Caco-2 (cell line): Measurements from ENCODE around the gene HOXC10. TPM values are rescaled to one million over a fixed set of nuclear protein-coding genes. Genes with fewer than 3 reads are reported as not detected.

ENCODE experiments used
- BruUV-seq: library from RNA; stranded (reverse); fragments of 400-500 nt; replicated peaks from 2 replicates; lab custom pipeline; 2021; lab: Mats Ljungman, UMichigan
- CTCF ChIA-PET: fragments of 300-600 bp; sonication (Branson Sonifier 250); formaldehyde crosslinking; loops from one replicate; lab custom pipeline; 2022; ENCODE audit warnings: antibody characterized with exemption; lab: Charles Lee
- POLR2A ChIA-PET: fragments of 300-600 bp; sonication (Branson Sonifier 250); formaldehyde crosslinking; loops from one replicate; lab custom pipeline; 2022; ENCODE audit warnings: antibody characterized with exemption; lab: Charles Lee
- DNase-seq, 2 experiments: peaks; one replicate each; pipeline versions ENCODE4 v3.0.0 to v3.0.0-alpha.2; 2020 to 2022
- H3K27me3 ChIP-seq: replicated peaks from 2 replicates; pipeline ENCODE4 v1.6.0; 2011; ENCODE audit warnings: low read length; ENCODE audit not compliant: control insufficient read depth, insufficient read depth
- H3K36me3 ChIP-seq: 2 replicates; pipeline ENCODE4 v1.5.1; 2011; ENCODE audit warnings: low read length; ENCODE audit not compliant: control insufficient read depth, insufficient read depth
- H3K4me1 ChIP-seq: fragments of 250-450 bp; sonication (Bioruptor Pico); 2 replicates; pipeline ENCODE4 v1.5.1; 2020; ENCODE audit warnings: mild to moderate bottlenecking
- H3K4me3 ChIP-seq: 2 replicates; pipeline ENCODE4 v1.5.1; 2011; ENCODE audit warnings: low read depth, mild to moderate bottlenecking, control low read depth, low read length
- H3K9me3 ChIP-seq: fragments of 250-450 bp; sonication (Bioruptor Pico); 2 replicates; pipeline ENCODE4 v1.5.1; 2020; ENCODE audit warnings: mild to moderate bottlenecking, moderate library complexity
- H3K27ac Mint-ChIP-seq: one replicate; pipeline ENCODE4 v1.8.0; 2022; ENCODE audit warnings: mixed read lengths; ENCODE audit not compliant: unreplicated experiment
- H3K27me3 Mint-ChIP-seq: one replicate; pipeline ENCODE4 v1.8.0; 2022; ENCODE audit warnings: mixed read lengths; ENCODE audit not compliant: insufficient read depth, unreplicated experiment
- H3K36me3 Mint-ChIP-seq: one replicate; pipeline ENCODE4 v1.8.0; 2022; ENCODE audit warnings: mild to moderate bottlenecking, mixed read lengths; ENCODE audit not compliant: insufficient read depth, unreplicated experiment
- H3K4me1 Mint-ChIP-seq: one replicate; pipeline ENCODE4 v1.8.0; 2022; ENCODE audit warnings: low read depth, mixed read lengths; ENCODE audit not compliant: unreplicated experiment
- H3K4me3 Mint-ChIP-seq: one replicate; pipeline ENCODE4 v1.8.0; 2022; ENCODE audit warnings: mild to moderate bottlenecking, moderate library complexity, mixed read lengths; ENCODE audit not compliant: unreplicated experiment
- H3K9me3 Mint-ChIP-seq: one replicate; pipeline ENCODE4 v1.8.0; 2022; ENCODE audit warnings: mixed read lengths; ENCODE audit not compliant: unreplicated experiment
- intact Hi-C: fragments of 100-400 bp; cut with micrococcal nuclease; formaldehyde crosslinking; loops from one replicate; pipeline ENCODE4 v1.10.0; 2022; ENCODE audit not compliant: unreplicated experiment
- total RNA-seq: library from RNA; stranded (reverse); gene quantifications from 2 replicates; pipeline ENCODE4 v1.2.3, GENCODE V29; 2022
- TF ChIP-seq, protein P1 (sequence below), 2 experiments: fragments of 200-600 bp in 1 of 2; IDR thresholded peaks; 1 replicate in 1 of 2; 2 replicates in 1 of 2; pipeline versions ENCODE4 v1.5.1 to v1.8.0; 2011 to 2022; ENCODE audit warnings: antibody characterized with exemption in 1 of 2, control low read depth in 1 of 2, inconsistent platforms in 1 of 2, low read depth in 1 of 2, low read length in 1 of 2, mild to moderate bottlenecking in 1 of 2, moderate library complexity in 1 of 2; ENCODE audit not compliant: insufficient read depth in 1 of 2, severe bottlenecking in 1 of 2, unreplicated experiment in 1 of 2

HOXC10 gene
- total RNA-seq, 1 experiment from 2014 or later = 4.0 TPM

DNA sequence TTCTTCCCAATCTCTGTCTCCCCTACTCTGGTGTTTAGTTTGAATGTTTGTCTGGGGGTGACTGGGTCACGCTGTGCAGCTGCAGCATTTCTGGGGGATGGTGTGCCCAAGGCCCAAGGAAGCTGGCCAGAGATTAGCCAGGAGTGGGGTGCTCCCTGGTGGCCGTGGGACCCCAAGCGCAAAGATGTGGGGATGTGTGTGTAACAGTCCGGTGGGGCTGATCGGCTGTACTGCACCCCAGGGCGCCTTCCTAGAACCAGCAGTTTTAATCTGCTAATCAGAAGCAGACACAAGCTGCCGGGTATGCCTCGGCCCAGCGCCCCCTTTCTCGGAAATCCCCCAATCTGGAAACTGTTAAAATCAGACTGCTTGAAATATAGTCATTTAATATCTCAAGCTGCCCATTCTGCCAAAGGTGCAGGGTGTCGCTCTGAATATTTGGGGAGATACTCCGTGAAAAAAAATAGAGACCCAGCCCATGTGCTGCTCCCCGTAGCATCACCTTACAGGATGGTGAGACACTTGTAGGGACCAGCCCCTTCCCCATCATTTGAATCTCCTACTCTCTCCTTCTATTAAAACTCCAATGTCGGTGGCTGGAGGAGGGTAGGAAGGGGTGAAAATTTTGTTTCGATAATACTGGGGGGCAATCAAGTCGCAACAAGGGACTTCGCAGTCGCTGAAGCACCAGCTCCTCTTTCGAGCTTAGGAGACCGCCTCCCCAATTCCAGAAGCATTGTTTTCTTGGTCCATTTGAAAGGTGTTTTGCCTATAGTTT is 19.3 kb downstream of the HOXC10 start:
- ChIA-PET POLR2A (no interaction called here), CTCF (interaction anchor here (0.6 to 5.3 kb wide), 3 partner anchors 19 to 215 kb away, joined by 6 to 80 read pairs (median 10); partner anchors contain the start of gene HOXC10)
- H3K4me1 Mint-ChIP-seq = peaks cover 7% of the 10 kb centered on the region
- H3K9me3 Mint-ChIP-seq = no peaks in the 10 kb centered on the region
- Histone ChIP-seq H3K9me3 (no peaks in the 10 kb centered on the region), H3K36me3 (no peaks in the 10 kb centered on the region), H3K4me1 (peaks cover 27% of the 10 kb centered on the region), H3K27me3 (no peaks in the 10 kb centered on the region), H3K4me3 (no peak overlapping the region)
- H3K36me3 Mint-ChIP-seq = peaks cover 3% of the 10 kb centered on the region
- no peaks in the 10 kb centered on the region for H3K27me3 Mint-ChIP-seq
- no peak overlapping the region for H3K4me3 Mint-ChIP-seq
- intact Hi-C loops = no loop called here
- H3K27ac Mint-ChIP-seq = no peak overlapping the region
- TF ChIP-seq, protein P1, sequence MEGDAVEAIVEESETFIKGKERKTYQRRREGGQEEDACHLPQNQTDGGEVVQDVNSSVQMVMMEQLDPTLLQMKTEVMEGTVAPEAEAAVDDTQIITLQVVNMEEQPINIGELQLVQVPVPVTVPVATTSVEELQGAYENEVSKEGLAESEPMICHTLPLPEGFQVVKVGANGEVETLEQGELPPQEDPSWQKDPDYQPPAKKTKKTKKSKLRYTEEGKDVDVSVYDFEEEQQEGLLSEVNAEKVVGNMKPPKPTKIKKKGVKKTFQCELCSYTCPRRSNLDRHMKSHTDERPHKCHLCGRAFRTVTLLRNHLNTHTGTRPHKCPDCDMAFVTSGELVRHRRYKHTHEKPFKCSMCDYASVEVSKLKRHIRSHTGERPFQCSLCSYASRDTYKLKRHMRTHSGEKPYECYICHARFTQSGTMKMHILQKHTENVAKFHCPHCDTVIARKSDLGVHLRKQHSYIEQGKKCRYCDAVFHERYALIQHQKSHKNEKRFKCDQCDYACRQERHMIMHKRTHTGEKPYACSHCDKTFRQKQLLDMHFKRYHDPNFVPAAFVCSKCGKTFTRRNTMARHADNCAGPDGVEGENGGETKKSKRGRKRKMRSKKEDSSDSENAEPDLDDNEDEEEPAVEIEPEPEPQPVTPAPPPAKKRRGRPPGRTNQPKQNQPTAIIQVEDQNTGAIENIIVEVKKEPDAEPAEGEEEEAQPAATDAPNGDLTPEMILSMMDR (IDR thresholded peaks at IDR 0.05; ENCODE audit: insufficient read depth in 1 of 2, low read depth in 1 of 2, low read length in 1 of 2, severe bottlenecking in 1 of 2, unreplicated experiment in 1 of 2) = peak in 1 of 2 experiments; percentile 37
- BruUV-seq = no TSS peak
- no peak for DNase-seq

DNA sequence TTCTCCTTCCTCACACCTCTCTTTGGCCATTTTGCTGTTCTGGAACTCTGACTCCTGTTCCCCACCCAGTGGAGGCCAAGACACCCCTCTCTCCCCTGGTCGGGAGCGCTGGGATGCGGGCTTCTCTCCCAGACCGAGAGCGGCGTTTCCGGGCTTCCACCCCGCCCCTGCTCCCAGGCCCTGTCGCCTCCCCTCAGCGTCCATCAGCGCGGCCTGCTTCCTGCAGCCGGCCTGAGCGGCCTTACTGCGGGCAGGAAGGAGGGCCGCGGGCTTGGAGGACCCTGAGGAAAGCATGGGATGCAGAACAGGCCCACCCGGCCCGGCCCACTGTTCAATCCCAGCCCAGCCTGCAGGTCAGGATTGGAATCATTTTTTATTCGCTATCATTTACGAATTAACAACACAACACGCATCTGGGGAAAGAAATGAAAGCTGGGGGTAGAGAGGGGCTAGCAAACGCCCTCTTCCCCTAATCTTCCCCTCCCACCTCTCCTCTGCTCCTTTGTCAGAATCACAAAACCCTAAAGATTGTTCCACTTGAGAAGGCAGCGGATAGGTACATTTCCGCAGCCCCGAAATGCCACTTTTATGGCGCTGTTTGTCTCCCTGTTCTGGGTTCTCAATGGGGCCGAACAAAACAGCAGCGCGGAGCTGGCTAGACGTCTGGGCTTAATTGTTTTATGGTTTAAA is 20.0 kb downstream of the HOXC10 start:
- Mint-ChIP-seq H3K9me3 (no peaks in the 10 kb centered on the region), H3K27ac (no peak overlapping the region), H3K36me3 (peaks cover 6% of the 10 kb centered on the region), H3K4me1 (peaks cover 7% of the 10 kb centered on the region), H3K27me3 (no peaks in the 10 kb centered on the region), H3K4me3 (peak overlapping the region; percentile 87)
- Histone ChIP-seq H3K4me1 (peaks cover 32% of the 10 kb centered on the region), H3K4me3 (no peak overlapping the region; the same call in 1 of the 2 replicates), H3K27me3 (no peaks in the 10 kb centered on the region), H3K36me3 (no peaks in the 10 kb centered on the region), H3K9me3 (no peaks in the 10 kb centered on the region)
- BruUV-seq = no TSS peak
- POLR2A ChIA-PET = no interaction called here
- CTCF ChIA-PET = interaction anchor here (0.7 to 5.3 kb wide), 6 partner anchors 10 to 203 kb away, joined by 3 to 80 read pairs (median 6); partner anchors contain the start of gene HOXC6
- intact Hi-C loops = no loop called here
- TF ChIP-seq, protein P1 (IDR thresholded peaks at IDR 0.05; ENCODE audit: insufficient read depth in 1 of 2, low read depth in 1 of 2, low read length in 1 of 2, severe bottlenecking in 1 of 2, unreplicated experiment in 1 of 2) = no peak
- DNase-seq = no peak

DNA sequence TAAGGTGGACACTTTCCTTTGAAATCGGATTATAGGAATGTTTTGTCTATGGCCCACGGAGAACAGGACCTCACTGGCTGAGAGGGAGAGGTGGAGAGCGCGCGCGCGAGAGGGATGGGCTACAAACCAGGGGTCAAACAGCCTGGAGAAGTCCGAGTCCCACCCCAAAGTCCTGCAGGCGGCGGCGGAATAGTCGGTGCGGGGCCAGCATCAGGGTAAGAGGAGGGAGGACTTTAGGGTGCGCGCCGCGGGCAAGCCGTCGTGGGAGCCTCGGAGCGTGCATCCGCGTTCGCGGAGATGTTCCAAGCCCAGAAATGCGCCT is 20.5 kb downstream of the HOXC10 start:
- no peaks in the 10 kb centered on the region for H3K27me3 Mint-ChIP-seq
- intact Hi-C loops = no loop called here
- BruUV-seq = no TSS peak
- H3K36me3 ChIP-seq = no peaks in the 10 kb centered on the region
- H3K4me3 Mint-ChIP-seq = peak overlapping the region; percentile 87
- H3K9me3 Mint-ChIP-seq = no peaks in the 10 kb centered on the region
- H3K27ac Mint-ChIP-seq = no peak overlapping the region
- POLR2A ChIA-PET = interaction anchor here (0.5 to 2.1 kb wide), 3 partner anchors 12 to 196 kb away, joined by 4 to 25 read pairs (median 6); no protein-coding TSS in a partner anchor
- H3K4me1 ChIP-seq = peaks cover 36% of the 10 kb centered on the region
- peak overlapping the region; percentile 23 for H3K4me3 ChIP-seq
- H3K4me1 Mint-ChIP-seq = peaks cover 7% of the 10 kb centered on the region
- no peaks in the 10 kb centered on the region for H3K9me3 ChIP-seq
- CTCF ChIA-PET = interaction anchor here (0.6 to 5.3 kb wide), 20 partner anchors 8 to 320 kb away, joined by 3 to 84 read pairs (median 4); partner anchors contain the start of genes COPZ1, HOXC10, HOXC13 and HOXC5
- peaks cover 6% of the 10 kb centered on the region for H3K36me3 Mint-ChIP-seq
- TF ChIP-seq, protein P1 (IDR thresholded peaks at IDR 0.05; ENCODE audit: insufficient read depth in 1 of 2, low read depth in 1 of 2, low read length in 1 of 2, severe bottlenecking in 1 of 2, unreplicated experiment in 1 of 2) = no peak
- no peak for DNase-seq
- no peaks in the 10 kb centered on the region for H3K27me3 ChIP-seq
